Tibial artery (tissue), 4 donors: ENCODE measurements around the gene RRAS2.

Experiments used
- DNase-seq, 2 donors: peaks; one replicate each; pipeline ENCODE4 v3.0.0-alpha.2; 2019
- H3K27ac ChIP-seq, 2 donors: fragments of 200-600 bp; sonication (generic) in 1 of 2; 1 replicate in 1 of 2; 2 replicates in 1 of 2; pipeline ENCODE4 v1.5.1; 2018 to 2019; ENCODE audit warnings: mild to moderate bottlenecking in 1 of 2
- H3K27me3 ChIP-seq, 2 donors: fragments of 200-600 bp; sonication (generic) in 1 of 2; one replicate each; pipeline versions ENCODE4 v1.5.1 to v1.6.0; 2016 to 2019
- H3K36me3 ChIP-seq, 3 donors: fragments of 200-600 bp; sonication (generic) in 2 of 3; one replicate each; pipeline ENCODE4 v1.5.1; 2016 to 2019; ENCODE audit warnings: mild to moderate bottlenecking in 2 of 3
- H3K4me1 ChIP-seq, 4 donors: fragments of 200-600 bp; sonication (generic) in 2 of 4; 1 replicate in 3 of 4; 2 replicates in 1 of 4; pipeline ENCODE4 v1.5.1; 2016 to 2019
- H3K4me3 ChIP-seq, 2 donors: fragments of 200-600 bp; sonication (generic) in 1 of 2; 1 replicate in 1 of 2; 2 replicates in 1 of 2; pipeline ENCODE4 v1.5.1; 2018 to 2019; ENCODE audit warnings: mild to moderate bottlenecking in 2 of 2
- H3K9me3 ChIP-seq, 3 donors: fragments of 200-600 bp; sonication (generic) in 1 of 3; one replicate each; pipeline ENCODE4 v1.5.1; 2016 to 2019
- intact Hi-C: fragments of 100-400 bp; cut with DNase I; formaldehyde crosslinking; loops from one replicate; pipeline ENCODE4 v1.15.0; 2023; ENCODE audit warnings: low total_unique reads
- TF ChIP-seq, protein P1 (sequence below), 2 experiments: fragments of 200-600 bp in 1 of 2; fragments of 450-650 bp in 1 of 2; IDR thresholded peaks; one replicate each; pipeline ENCODE4 v1.5.1; 2017 to 2019; ENCODE audit warnings: antibody characterized with exemption in 2 of 2, mild to moderate bottlenecking in 1 of 2, moderate library complexity in 1 of 2

RRAS2 gene

DNA sequence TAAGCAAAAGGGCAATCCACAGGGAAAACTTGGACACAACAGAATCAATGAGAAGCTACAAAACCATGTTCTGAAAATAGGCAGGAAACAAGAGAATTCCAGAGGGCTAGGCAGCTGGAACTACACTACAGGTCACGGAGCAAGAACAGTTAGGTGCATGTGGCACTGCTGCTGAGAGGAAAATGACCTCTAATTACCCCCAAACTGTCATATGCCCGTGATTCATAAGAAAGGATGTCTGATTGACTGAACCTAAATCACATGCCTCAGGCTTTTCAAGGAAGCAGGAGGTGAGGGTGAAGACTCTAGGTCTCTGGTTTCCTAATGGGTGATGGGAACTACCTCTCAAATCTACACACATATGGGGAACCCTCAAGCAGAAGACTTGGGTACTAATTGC lies 17.9 kb upstream of the RRAS2 start:
- TF ChIP-seq, protein P1, sequence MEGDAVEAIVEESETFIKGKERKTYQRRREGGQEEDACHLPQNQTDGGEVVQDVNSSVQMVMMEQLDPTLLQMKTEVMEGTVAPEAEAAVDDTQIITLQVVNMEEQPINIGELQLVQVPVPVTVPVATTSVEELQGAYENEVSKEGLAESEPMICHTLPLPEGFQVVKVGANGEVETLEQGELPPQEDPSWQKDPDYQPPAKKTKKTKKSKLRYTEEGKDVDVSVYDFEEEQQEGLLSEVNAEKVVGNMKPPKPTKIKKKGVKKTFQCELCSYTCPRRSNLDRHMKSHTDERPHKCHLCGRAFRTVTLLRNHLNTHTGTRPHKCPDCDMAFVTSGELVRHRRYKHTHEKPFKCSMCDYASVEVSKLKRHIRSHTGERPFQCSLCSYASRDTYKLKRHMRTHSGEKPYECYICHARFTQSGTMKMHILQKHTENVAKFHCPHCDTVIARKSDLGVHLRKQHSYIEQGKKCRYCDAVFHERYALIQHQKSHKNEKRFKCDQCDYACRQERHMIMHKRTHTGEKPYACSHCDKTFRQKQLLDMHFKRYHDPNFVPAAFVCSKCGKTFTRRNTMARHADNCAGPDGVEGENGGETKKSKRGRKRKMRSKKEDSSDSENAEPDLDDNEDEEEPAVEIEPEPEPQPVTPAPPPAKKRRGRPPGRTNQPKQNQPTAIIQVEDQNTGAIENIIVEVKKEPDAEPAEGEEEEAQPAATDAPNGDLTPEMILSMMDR (IDR thresholded peaks at IDR 0.05), result no peak
- H3K4me1 ChIP-seq, result peaks cover 0 to 42% (median 20%) of the 10 kb centered on the region in 4 donors
- intact Hi-C loops, result no loop called here

DNA sequence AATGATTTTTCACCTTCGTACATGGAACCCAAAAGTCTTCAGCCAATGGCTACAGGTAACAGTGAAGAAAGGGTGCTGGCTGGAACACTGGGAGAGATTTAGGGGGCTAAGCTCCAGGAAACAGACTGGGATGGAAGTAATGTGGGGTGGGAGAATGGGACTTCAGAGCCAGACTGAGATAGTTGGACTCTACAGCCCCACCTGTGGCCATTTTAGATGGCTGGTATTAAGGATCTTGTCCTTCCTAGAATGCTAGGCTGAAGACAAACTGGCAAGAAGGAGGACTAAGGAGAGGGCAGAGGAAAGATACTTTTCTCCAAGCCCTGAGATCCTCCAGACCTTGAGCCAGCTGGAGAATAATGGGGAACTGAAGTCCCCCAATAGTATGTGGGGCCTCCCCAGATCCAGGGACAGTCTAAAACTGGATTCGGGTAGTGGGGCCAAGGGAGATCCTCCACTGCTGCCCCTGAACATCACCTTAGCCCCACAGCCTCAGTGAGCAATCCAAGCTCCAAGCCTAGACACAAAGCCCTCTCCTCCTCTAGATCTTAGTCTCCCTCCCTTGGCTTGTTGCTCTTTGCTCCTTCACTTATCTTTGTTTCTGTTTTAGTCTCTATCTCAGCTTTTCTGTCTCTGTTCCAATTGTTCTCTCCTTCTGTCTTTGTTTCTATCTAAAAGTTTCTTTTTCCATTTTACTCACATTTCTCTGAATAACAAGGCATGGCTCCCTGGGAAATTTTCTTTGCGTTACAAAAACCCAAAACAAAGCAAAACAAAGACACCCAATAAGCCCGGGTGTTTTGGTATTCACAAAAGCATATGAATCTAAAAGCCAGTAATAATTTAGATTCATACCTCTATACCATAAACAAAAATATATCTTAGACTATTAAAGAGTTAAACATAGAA lies 16.2 kb upstream of the RRAS2 start:
- no peak overlapping the region for H3K4me3 ChIP-seq
- no peak for DNase-seq
- intact Hi-C loops, result no loop called here
- TF ChIP-seq, protein P1 (IDR thresholded peaks at IDR 0.05), result no peak
- H3K36me3 ChIP-seq, result no peaks in the 10 kb centered on the region
- H3K9me3 ChIP-seq, result no peaks in the 10 kb centered on the region
- no peaks in the 10 kb centered on the region for H3K27me3 ChIP-seq
- peak overlapping the region; percentile 60 to 72 for H3K27ac ChIP-seq
- H3K4me1 ChIP-seq, result peaks cover 0 to 30% (median 17%) of the 10 kb centered on the region in 4 donors

More for the DNA sequence above, 17.9 kb upstream of the RRAS2 start:
- Histone ChIP-seq H3K36me3 (no peaks in the 10 kb centered on the region), H3K4me3 (no peak overlapping the region), H3K9me3 (no peaks in the 10 kb centered on the region), H3K27me3 (no peaks in the 10 kb centered on the region), H3K27ac (no peak overlapping the region)
- DNase-seq, result no peak

DNA sequence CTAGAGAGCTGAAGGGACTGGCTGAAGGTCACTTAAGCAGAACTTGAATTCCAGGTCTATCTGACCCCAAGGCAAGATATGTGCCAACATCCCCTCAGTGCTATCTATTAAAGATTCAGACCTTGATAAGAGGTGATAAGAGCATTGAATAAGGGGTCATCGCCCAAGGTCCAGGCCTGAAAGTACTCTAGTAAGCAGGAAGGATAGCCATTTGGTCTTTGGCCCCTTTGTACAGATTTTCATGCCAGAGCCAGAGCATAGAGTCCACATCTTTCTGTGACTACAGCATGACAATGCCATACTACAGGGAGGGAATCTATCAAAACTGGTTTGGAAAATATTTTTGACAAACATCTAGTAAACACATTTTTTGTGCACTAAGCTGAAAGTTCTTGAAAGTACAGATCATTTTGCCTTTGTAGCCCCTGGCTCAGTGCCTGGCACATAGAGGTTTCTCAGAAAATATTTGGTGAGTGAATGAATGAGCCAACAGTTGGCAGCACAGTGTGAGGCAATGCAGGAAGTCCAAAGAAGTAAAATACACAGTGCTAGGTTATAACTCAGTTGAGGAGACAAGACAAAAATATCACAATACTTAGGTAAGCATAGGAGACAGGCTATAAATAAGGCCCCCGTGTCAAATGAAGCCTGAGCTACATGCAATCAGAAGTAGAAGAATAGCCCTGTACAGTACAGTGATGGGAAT lies 15.1 kb upstream of the RRAS2 start:
- peak overlapping the region; percentile 60 to 72 for H3K27ac ChIP-seq
- intact Hi-C loops, result no loop called here
- peak; percentile 73 to 90 for DNase-seq

DNA sequence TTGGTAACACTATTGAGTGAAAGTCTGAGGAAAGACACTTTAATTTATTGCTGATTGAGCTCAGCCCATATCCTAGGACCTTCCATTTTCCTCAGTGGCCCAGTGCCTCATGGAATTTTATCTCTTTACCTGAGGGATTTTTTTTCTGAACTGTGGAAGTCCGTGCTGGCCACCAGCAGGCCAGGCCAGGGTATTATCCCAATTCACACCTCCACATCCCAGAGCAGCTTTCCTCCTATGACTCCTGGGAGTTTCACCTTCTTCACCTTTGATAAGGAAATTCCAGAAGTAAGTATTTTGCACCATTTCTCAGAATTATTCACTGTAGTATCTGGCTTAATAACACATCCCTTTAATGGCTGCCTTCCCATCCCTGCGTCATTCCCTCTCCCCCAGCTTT lies 13.0 kb upstream of the RRAS2 start:
- TF ChIP-seq, protein P1 (IDR thresholded peaks at IDR 0.05), result no peak
- Histone ChIP-seq H3K4me1 (peaks cover 0 to 30% (median 17%) of the 10 kb centered on the region in 4 donors), H3K4me3 (no peak overlapping the region), H3K36me3 (no peaks in the 10 kb centered on the region), H3K9me3 (no peaks in the 10 kb centered on the region), H3K27me3 (no peaks in the 10 kb centered on the region), H3K27ac (no peak overlapping the region)
- DNase-seq, result no peak
- intact Hi-C loops, result no loop called here

More for the DNA sequence above, 15.1 kb upstream of the RRAS2 start:
- TF ChIP-seq, protein P1 (IDR thresholded peaks at IDR 0.05), result no peak
- Histone ChIP-seq H3K4me1 (peaks cover 0 to 30% (median 17%) of the 10 kb centered on the region in 4 donors), H3K9me3 (no peaks in the 10 kb centered on the region), H3K4me3 (no peak overlapping the region), H3K36me3 (no peaks in the 10 kb centered on the region), H3K27me3 (no peaks in the 10 kb centered on the region)

DNA sequence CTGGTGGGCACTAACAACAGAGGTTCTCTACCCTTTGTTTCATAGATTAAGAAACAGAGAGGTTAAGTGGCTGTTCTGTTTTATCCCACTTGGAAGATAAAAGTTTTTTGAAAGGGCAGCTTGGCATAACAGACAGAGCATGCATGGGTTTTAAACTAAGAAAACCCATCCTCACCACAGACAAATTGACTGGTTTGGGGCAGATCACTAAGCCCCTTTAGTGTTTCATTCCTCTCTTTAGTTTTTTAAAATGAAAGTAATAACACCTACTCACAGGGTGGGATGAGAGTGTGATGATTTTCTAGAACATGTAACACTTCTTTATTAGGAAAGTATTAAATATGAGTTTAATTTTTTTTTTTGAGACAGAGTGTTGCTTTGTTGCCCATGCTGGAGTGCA lies 12.3 kb upstream of the RRAS2 start:
- intact Hi-C loops, result no loop called here
- peaks cover 0 to 30% (median 17%) of the 10 kb centered on the region in 4 donors for H3K4me1 ChIP-seq

More for the DNA sequence above, 12.3 kb upstream of the RRAS2 start:
- no peak overlapping the region for H3K4me3 ChIP-seq
- H3K27me3 ChIP-seq, result no peaks in the 10 kb centered on the region
- H3K27ac ChIP-seq, result no peak overlapping the region
- TF ChIP-seq, protein P1 (IDR thresholded peaks at IDR 0.05), result no peak
- no peaks in the 10 kb centered on the region for H3K9me3 ChIP-seq
- H3K36me3 ChIP-seq, result no peaks in the 10 kb centered on the region
- no peak for DNase-seq
